ENCODE data around the gene PPP5C. TPM values are rescaled to one million over a fixed set of nuclear protein-coding genes. Genes with fewer than 3 reads are reported as not detected.
"Not testable (repeated sequence)": the region's sequence is repeated elsewhere in the genome, so short reads cannot be mapped to it uniquely, and the experiment has no call there.

PPP5C gene
- polyA plus RNA-seq, 4 donors: 73.0 to 111 (median 103) TPM

GRCh38 chr19:46426035-46426505, 79.2 kb downstream of the PPP5C start:
- no peak for DNase-seq (ENCODE audit: low read depth in 4 of 4, low spot score in 3 of 4)

GRCh38 chr19:46426506-46427162, 79.7 kb downstream of the PPP5C start:
- DNase-seq (ENCODE audit: low read depth in 4 of 4, low spot score in 3 of 4): no peak

GRCh38 chr19:46427518-46428045, 80.7 kb downstream of the PPP5C start:
- no peak for DNase-seq (ENCODE audit: low read depth in 4 of 4, low spot score in 3 of 4)

- no peak for DNase-seq (ENCODE audit: low read depth in 4 of 4, low spot score in 3 of 4)
Observed at GRCh38 chr19:46428239-46429135, 81.6 kb downstream of the PPP5C start, which contains the start of gene PNMA8C. TSS of gene PNMA8C (minus strand) at chr19:46428936. CDS start at chr19:46428359, 577 bp downstream.

GRCh38 chr19:46429999-46430398, 83.1 kb downstream of the PPP5C start:
- no peak for DNase-seq (ENCODE audit: low read depth in 4 of 4, low spot score in 3 of 4)

- no peak for DNase-seq (ENCODE audit: low read depth in 4 of 4, low spot score in 3 of 4)
Observed at GRCh38 chr19:46431824-46432223, 84.9 kb downstream of the PPP5C start.

GRCh38 chr19:46433470-46433869, 86.6 kb downstream of the PPP5C start:
- not testable (repeated sequence) for DNase-seq (ENCODE audit: low read depth in 4 of 4, low spot score in 3 of 4)

- DNase-seq (ENCODE audit: low read depth in 4 of 4, low spot score in 3 of 4): no peak
Observed at GRCh38 chr19:46435009-46435408, 88.1 kb downstream of the PPP5C start.

GRCh38 chr19:46435689-46436088, 88.8 kb downstream of the PPP5C start:
- not testable (repeated sequence) for DNase-seq (ENCODE audit: low read depth in 4 of 4, low spot score in 3 of 4)

Other genes starting within 250 kb of the PPP5C start
- not detected for gene IGFL3, start 222.4 kb upstream of the PPP5C start, polyA plus RNA-seq (ENCODE audit: insufficient read length in 4 of 4)
- under 1 TPM in 1 of 4 donors, not detected in 3; 0.13 TPM for gene IGFL2, start 198.8 kb upstream of the PPP5C start, polyA plus RNA-seq (ENCODE audit: insufficient read length in 4 of 4)
- not detected for gene IGFL1, start 117.3 kb upstream of the PPP5C start, polyA plus RNA-seq (ENCODE audit: insufficient read length in 4 of 4)
- gene HIF3A, start 50.0 kb upstream of the PPP5C start, polyA plus RNA-seq (ENCODE audit: insufficient read length in 4 of 4): 10 to 100 TPM; 25.9 to 66.4 (median 37.3) TPM
- 10 to 100 TPM; 50.7 to 94.6 (median 58.5) TPM for gene CCDC8, start 66.5 kb downstream of the PPP5C start, polyA plus RNA-seq (ENCODE audit: insufficient read length in 4 of 4)
- gene PNMA8C, start 81.8 kb downstream of the PPP5C start, polyA plus RNA-seq (ENCODE audit: insufficient read length in 4 of 4): 1 to 10 TPM in 1 of 4 donors, under 1 TPM in 3; 0.50 to 6.7 (median 0.73) TPM
- gene PNMA8A, start 124.5 kb downstream of the PPP5C start, polyA plus RNA-seq (ENCODE audit: insufficient read length in 4 of 4): 10 to 100 TPM; 47.1 to 71.7 (median 60.4) TPM
- 1 to 10 TPM; 3.3 to 8.1 (median 5.0) TPM for gene PNMA8B, start 148.8 kb downstream of the PPP5C start, polyA plus RNA-seq (ENCODE audit: insufficient read length in 4 of 4)